Heart left ventricle (tissue), 13 donors: Measurements from ENCODE around the gene GAB2.

ENCODE experiments used
- POLR2A ChIP-seq, 2 donors: fragments of 450-650 bp; IDR thresholded peaks; one replicate each; pipeline ENCODE4 v1.6.1; 2017; ENCODE audit warnings: antibody characterized with exemption in 2 of 2, mild to moderate bottlenecking in 2 of 2, moderate library complexity in 2 of 2
- TF ChIP-seq, protein P1 (sequence below), 12 donors: fragments of 200-600 bp; sonication (generic) in 4 of 12; IDR thresholded peaks; one replicate each; pipeline versions ENCODE4 v1.5.0 to v1.8.0; 2018 to 2022; ENCODE audit warnings: antibody characterized with exemption in 12 of 12, mild to moderate bottlenecking in 5 of 12
- donor health status: ischemic (EF 13 %, LVEDD 7.1; RV severe dilation, severe dysfunction).
- donor health status: DM: no; HTN: yes; CAD: no.
- donor health status: DM: no; HTN: no; CAD: no.
- donor health status: ischemic (EF 25% LVEDD 6.9; RV normal size, moderate dysfunction).
- donor health status: ischemic (EF 25% LVEDD 5.7; RV mildly dilated, moderate dysfunction).
- donor health status: ischemic (EF 35%, LVEDD 5.7; RV mildly dilated, moderate dysfunction).
- donor health status: nonischemic (EF 11% LVEDD 7.7; RV severe dilation, severe dysfunction).
- donor health status: DM: yes; HTN: yes; CAD: no.
- donor health status: PGD.
- donor health status: ischemic (EF 29% LVEDD 5.4; RV normal size, mild dysfunction).
- donor health status: nonischemic (EF 23%, LVEDD 6.1; RV moderate dilation, normal function).

DNA sequence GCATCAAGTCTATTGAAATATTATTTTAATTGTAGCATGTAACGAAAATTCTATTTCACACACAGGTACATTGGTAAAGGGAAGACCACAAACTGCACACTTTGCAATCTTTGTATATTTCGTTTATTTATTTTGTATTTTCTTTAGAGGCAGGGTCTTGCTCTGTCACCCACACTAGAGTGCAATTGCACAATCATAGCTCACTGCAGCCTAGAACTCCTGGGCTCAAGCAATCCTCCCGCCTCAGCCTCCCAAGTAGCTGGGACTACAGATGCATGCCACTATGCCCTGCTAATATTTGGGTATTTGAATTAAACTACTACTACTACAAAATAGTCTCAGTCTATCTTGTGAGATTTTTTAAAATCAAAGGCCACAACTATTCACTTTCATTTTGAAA, 42.7 kb downstream of the GAB2 start:
- TF ChIP-seq, protein P1, sequence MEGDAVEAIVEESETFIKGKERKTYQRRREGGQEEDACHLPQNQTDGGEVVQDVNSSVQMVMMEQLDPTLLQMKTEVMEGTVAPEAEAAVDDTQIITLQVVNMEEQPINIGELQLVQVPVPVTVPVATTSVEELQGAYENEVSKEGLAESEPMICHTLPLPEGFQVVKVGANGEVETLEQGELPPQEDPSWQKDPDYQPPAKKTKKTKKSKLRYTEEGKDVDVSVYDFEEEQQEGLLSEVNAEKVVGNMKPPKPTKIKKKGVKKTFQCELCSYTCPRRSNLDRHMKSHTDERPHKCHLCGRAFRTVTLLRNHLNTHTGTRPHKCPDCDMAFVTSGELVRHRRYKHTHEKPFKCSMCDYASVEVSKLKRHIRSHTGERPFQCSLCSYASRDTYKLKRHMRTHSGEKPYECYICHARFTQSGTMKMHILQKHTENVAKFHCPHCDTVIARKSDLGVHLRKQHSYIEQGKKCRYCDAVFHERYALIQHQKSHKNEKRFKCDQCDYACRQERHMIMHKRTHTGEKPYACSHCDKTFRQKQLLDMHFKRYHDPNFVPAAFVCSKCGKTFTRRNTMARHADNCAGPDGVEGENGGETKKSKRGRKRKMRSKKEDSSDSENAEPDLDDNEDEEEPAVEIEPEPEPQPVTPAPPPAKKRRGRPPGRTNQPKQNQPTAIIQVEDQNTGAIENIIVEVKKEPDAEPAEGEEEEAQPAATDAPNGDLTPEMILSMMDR (IDR thresholded peaks at IDR 0.05) = no peak
- TF ChIP-seq POLR2A (IDR thresholded peaks at IDR 0.05) = no peak
